NCI-H2081 treated with DMSO at 0.1 percent for 48 hours (cell line): ENCODE data around the gene U2AF2.

Experiments used
- DNase-seq: peaks from one replicate; lab custom pipeline; 2025; lab: John Stamatoyannopoulos, UW

U2AF2 gene

GRCh38 chr19:55690109-55690768 lies 35.4 kb downstream of the U2AF2 start:
- no peak for DNase-seq

- DNase-seq, result no peak
Observed at GRCh38 chr19:55690769-55691545, 36.1 kb downstream of the U2AF2 start.

- DNase-seq, result no peak
Observed at GRCh38 chr19:55691561-55692481, 37.0 kb downstream of the U2AF2 start.

DNA sequence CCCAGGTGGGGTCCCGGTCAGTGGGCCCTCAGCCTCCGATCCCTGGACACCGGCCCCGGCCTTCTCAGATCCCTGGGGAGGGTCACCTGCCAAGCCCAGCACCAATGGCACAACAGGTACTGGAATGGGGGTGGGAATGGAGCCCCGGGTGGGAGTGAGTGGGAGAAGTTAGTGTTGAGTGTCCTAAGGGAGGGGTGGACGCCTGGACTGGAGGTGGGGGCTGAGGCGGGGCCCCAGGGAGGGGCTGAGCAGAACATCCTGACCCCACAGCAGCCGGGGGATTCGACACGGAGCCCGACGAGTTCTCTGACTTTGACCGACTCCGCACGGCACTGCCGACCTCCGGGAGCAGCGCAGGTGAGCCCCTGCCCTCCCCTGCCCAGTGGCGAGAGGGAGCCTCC lies 37.8 kb downstream of the U2AF2 start:
- DNase-seq, result no peak

GRCh38 chr19:55693336-55693974 lies 38.6 kb downstream of the U2AF2 start:
- no peak for DNase-seq

GRCh38 chr19:55694241-55694655 lies 39.4 kb downstream of the U2AF2 start:
- DNase-seq, result no peak

GRCh38 chr19:55694656-55695491 lies 40.0 kb downstream of the U2AF2 start:
- no peak for DNase-seq

- DNase-seq, result no peak
Observed at GRCh38 chr19:55695511-55696290, 40.9 kb downstream of the U2AF2 start.

DNA sequence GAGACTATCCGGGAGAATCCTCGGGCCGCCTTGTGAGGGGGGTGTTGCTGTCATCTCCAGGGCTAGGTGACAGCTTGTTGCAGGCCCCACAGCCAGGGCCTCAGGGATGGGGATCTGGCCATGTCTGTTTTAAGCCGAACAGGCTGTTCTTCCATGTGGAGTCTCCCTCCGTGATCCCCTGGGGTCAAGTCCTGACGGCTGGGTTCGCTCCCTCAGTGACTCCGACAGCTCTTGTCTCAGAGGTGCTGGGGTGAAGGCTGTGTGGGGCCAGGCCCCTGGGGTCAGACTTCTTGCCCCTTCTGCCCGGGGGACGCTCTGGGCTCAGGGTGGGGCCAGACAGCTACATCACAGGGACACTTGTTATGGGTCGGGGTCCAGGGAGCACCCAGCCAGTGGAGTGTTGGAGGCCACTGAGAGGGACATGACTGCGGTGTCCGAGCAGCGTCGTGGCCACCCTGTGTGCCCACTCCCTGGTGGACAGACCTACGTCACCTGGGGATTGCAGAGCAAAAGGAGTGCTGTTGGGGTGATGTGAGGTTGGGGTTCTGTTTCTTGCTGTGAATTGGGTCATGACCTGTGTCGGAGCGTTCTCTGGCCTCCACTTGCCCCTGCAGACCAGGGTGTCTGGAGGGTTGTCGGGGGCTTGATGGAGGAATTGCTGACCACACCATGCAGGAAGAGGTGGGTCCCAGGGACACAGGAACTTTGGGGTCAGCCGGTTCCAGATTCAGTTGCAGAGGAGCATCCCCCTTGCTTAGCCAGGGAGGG lies 41.6 kb downstream of the U2AF2 start:
- DNase-seq, result no peak

DNA sequence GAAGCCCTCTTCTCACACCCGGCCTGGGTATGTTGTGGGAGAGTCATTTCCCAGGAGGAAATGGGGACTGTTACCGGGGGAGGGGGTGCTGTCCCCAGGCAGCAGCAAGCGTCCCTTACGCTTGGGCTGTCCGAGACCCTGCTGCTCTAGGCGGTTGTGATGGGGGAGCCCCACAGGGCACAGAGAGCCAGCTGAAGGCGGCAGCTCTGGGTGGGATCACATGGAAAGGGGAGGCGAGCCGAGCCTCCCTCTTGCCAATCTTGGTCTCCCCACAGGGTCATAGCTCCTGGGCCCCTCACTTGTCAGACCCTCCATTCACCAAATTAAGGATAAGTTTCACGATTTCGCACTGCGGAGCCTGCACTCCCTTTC lies 42.2 kb downstream of the U2AF2 start:
- DNase-seq, result no peak

GRCh38 chr19:55697698-55698097 lies 42.9 kb downstream of the U2AF2 start:
- DNase-seq, result no peak

GRCh38 chr19:55698256-55698655 lies 43.4 kb downstream of the U2AF2 start:
- DNase-seq, result no peak

DNA sequence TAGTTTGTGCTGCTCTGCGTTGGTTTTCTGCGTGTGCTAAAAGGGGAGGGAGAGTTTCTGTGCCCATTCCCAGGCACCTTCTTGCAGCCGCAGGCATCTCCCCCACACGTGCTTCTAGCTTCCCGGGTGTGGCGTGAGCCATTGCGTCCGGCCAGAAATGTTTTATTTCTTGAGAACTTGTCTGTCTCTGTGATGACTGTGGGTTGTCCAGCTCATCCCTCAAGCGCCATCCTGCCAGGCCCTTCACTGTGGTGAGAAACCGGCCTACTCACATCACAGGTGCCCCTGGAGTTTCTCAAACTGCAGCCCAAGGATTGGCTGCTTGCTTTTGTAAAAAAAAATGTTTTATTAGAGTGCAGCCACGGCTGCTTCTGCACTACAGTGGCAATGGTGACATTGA lies 44.4 kb downstream of the U2AF2 start:
- no peak for DNase-seq

GRCh38 chr19:55700813-55701212 lies 46.0 kb downstream of the U2AF2 start:
- DNase-seq, result no peak

DNA sequence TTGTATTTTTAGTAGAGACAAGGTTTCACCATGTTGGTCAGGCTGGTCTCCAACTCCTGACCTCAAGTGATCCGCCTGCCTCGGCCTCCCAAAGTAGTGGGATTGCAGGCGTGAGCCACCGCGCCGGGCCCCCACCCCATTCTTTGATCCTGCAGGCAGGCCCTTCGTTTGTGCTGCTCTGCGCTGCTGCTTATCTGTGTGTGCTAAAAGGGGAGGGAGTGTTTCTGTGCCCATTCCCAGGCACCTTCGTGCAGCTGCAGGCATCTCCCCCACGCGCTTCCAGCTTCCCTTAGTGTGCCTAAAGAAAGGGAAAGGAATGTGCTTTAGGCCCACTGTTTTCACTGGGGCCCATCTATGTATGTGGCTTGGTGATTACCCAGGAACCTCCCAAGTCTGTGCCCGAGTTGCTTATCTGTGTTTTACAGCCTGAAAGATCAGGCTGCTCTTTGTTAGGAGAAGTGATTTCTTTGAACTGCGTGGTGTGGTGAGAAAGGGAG lies 47.3 kb downstream of the U2AF2 start:
- no peak for DNase-seq

GRCh38 chr19:55703790-55704215 lies 49.0 kb downstream of the U2AF2 start:
- DNase-seq, result no peak

- DNase-seq, result no peak
Observed at GRCh38 chr19:55704494-55705245, 49.8 kb downstream of the U2AF2 start.

DNA sequence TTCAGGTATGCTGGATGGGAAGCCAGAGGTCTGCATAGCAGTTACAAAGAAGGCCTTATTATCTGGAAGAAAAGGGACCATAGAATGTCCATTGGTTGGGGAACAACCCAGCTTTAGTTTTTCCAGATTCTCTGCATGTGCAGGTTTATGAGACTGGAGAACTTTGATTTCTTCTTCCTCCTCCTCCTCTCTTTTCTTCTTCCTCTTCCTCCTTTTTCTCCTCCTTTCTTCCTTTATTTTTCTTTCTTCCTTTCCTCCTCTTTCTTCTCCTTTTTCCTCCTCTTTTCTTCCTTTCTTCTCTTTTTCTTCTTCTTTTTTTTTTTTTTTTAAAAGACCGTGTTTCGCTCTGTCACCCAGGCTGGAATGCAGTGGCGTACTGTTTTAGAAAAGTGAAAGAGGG lies 51.1 kb downstream of the U2AF2 start:
- DNase-seq, result no peak

GRCh38 chr19:55711719-55712118 lies 56.9 kb downstream of the U2AF2 start:
- no peak for DNase-seq
